DMS114 treated with DMSO at 0.1 percent for 48 hours (cell line): ENCODE results near the gene HSD17B14.
"Not testable (repeated sequence)": the region's sequence is repeated elsewhere in the genome, so short reads cannot be mapped to it uniquely, and the experiment has no call there.

ENCODE experiments used
- DNase-seq: peaks from one replicate; lab custom pipeline; 2025; ENCODE audit not compliant: unreplicated experiment; lab: John Stamatoyannopoulos, UW

HSD17B14 gene

GRCh38 chr19:48867746-48868113, 31.4 kb upstream of the HSD17B14 start:
- DNase-seq, result no peak

GRCh38 chr19:48867123-48867745, 30.9 kb upstream of the HSD17B14 start:
- DNase-seq, result no peak

- no peak for DNase-seq
Observed at GRCh38 chr19:48866692-48867091, 30.4 kb upstream of the HSD17B14 start.

- no peak for DNase-seq
Observed at GRCh38 chr19:48862827-48863226, 26.5 kb upstream of the HSD17B14 start.

- no peak for DNase-seq
Observed at GRCh38 chr19:48861313-48861712, 25.0 kb upstream of the HSD17B14 start.

GRCh38 chr19:48859711-48860572, 23.7 kb upstream of the HSD17B14 start:
- no peak for DNase-seq

GRCh38 chr19:48858984-48859710, 22.9 kb upstream of the HSD17B14 start:
- no peak for DNase-seq

- no peak for DNase-seq
Observed at GRCh38 chr19:48856921-48857320, 20.6 kb upstream of the HSD17B14 start.

GRCh38 chr19:48854103-48854502, 17.8 kb upstream of the HSD17B14 start:
- no peak for DNase-seq

GRCh38 chr19:48853483-48853882, 17.2 kb upstream of the HSD17B14 start:
- no peak for DNase-seq

GRCh38 chr19:48852292-48852691, 16.0 kb upstream of the HSD17B14 start:
- no peak for DNase-seq

GRCh38 chr19:48846659-48847058, 10.4 kb upstream of the HSD17B14 start:
- not testable (repeated sequence) for DNase-seq

- DNase-seq, result no peak
Observed at GRCh38 chr19:48845384-48845783, 9.1 kb upstream of the HSD17B14 start.

- no peak for DNase-seq
Observed at GRCh38 chr19:48844472-48844871, 8.2 kb upstream of the HSD17B14 start.

- peak; percentile 36 for DNase-seq
Observed at GRCh38 chr19:48842789-48843162, 6.5 kb upstream of the HSD17B14 start.

GRCh38 chr19:48841571-48841970, 5.3 kb upstream of the HSD17B14 start:
- DNase-seq, result no peak

GRCh38 chr19:48841047-48841446, 4.8 kb upstream of the HSD17B14 start:
- DNase-seq, result no peak

- DNase-seq, result peak; percentile 16
Observed at GRCh38 chr19:48837687-48838086, 1.4 kb upstream of the HSD17B14 start.

- peak; percentile 83 for DNase-seq
Observed at GRCh38 chr19:48837051-48837524, 797 bp upstream of the HSD17B14 start.

- DNase-seq, result peak; percentile 49
Observed at GRCh38 chr19:48835734-48836088, 580 bp downstream of the HSD17B14 start.

- no peak for DNase-seq
Observed at GRCh38 chr19:48833977-48834376, 2.3 kb downstream of the HSD17B14 start.

- no peak for DNase-seq
Observed at GRCh38 chr19:48833049-48833448, 3.2 kb downstream of the HSD17B14 start.
